ENCODE results near the gene PCLO.
"Not testable (repeated sequence)": the region's sequence is repeated elsewhere in the genome, so short reads cannot be mapped to it uniquely, and the experiment has no call there.

Gene PCLO

GRCh38 chr7:83038787-83039186, 123.9 kb downstream of the PCLO start:
- no peak for DNase-seq

GRCh38 chr7:83036721-83037380, 125.8 kb downstream of the PCLO start:
- DNase-seq, result no peak

- DNase-seq, result no peak
Observed at GRCh38 chr7:83036130-83036529, 126.6 kb downstream of the PCLO start.

GRCh38 chr7:83032195-83032594, 130.5 kb downstream of the PCLO start:
- no peak for DNase-seq

GRCh38 chr7:83023817-83024665, 138.6 kb downstream of the PCLO start:
- not testable (repeated sequence) for DNase-seq

GRCh38 chr7:83021032-83021431, 141.7 kb downstream of the PCLO start:
- no peak for DNase-seq

- no peak for DNase-seq
Observed at GRCh38 chr7:83020161-83020560, 142.5 kb downstream of the PCLO start.

- no peak for DNase-seq
Observed at GRCh38 chr7:83015916-83016315, 146.8 kb downstream of the PCLO start.

GRCh38 chr7:83014546-83014945, 148.1 kb downstream of the PCLO start:
- no peak for DNase-seq

GRCh38 chr7:83011954-83012353, 150.7 kb downstream of the PCLO start:
- no peak for DNase-seq

GRCh38 chr7:83005410-83005809, 157.3 kb downstream of the PCLO start:
- DNase-seq, result no peak

GRCh38 chr7:83001362-83002040, 161.2 kb downstream of the PCLO start:
- no peak for DNase-seq

GRCh38 chr7:82998436-82998835, 164.2 kb downstream of the PCLO start:
- DNase-seq, result no peak

- DNase-seq, result no peak
Observed at GRCh38 chr7:82985144-82985802, 177.4 kb downstream of the PCLO start.

GRCh38 chr7:82980130-82980788, 182.4 kb downstream of the PCLO start:
- no peak for DNase-seq

GRCh38 chr7:82975811-82976468, 186.7 kb downstream of the PCLO start:
- no peak for DNase-seq

- DNase-seq, result no peak
Observed at GRCh38 chr7:82972135-82972534, 190.5 kb downstream of the PCLO start.

- no peak for DNase-seq
Observed at GRCh38 chr7:82965088-82966036, 197.3 kb downstream of the PCLO start.

- no peak for DNase-seq
Observed at GRCh38 chr7:82964150-82964882, 198.4 kb downstream of the PCLO start.

GRCh38 chr7:82961240-82961639, 201.4 kb downstream of the PCLO start:
- DNase-seq, result no peak
